ENCODE measurements around the gene PMEPA1.

- TF ChIP-seq CTCF (conservative IDR thresholded peaks at IDR 0.05; ENCODE audit: low read length): no peak
- no peak for TF ChIP-seq EZH2phosphoT487 (IDR thresholded peaks at IDR 0.05; ENCODE audit: borderline replicate concordance, low read depth, low read length)
These were observed 84.4 kb downstream of the PMEPA1 start for GRCh38 chr20:57625181-57625958.

Data from OCI-LY7 (cell line).